H1 (cell line): ENCODE results near the gene DCAF6. TPM values are rescaled to one million over a fixed set of nuclear protein-coding genes. Genes with fewer than 3 reads are reported as not detected.

Experiments used
- CTCF ChIA-PET: fragments of 300-600 bp; sonication (Branson Sonifier 250); formaldehyde crosslinking; loops from one replicate; lab custom pipeline; 2021; ENCODE audit not compliant: partially characterized antibody; lab: Charles Lee
- POLR2A ChIA-PET: fragments of 300-600 bp; sonication (Branson Sonifier 250); formaldehyde crosslinking; loops from one replicate; lab custom pipeline; 2021; ENCODE audit warnings: inconsistent platforms; ENCODE audit not compliant: partially characterized antibody; lab: Charles Lee
- DNase-seq, 2 experiments: peaks; one replicate each; pipeline versions ENCODE4 v3.0.0 to v3.0.0-alpha.2; 2010 to 2022; ENCODE audit warnings: low spot score in 2 of 2, low read depth in 1 of 2, mixed read lengths in 1 of 2
- FAIRE-seq: peaks from 2 replicates; lab custom pipeline; 2011; peaks lifted over from hg19 to GRCh38; lab: Jason Lieb, UNC
- H2AFZ ChIP-seq: 2 replicates; pipeline ENCODE4 v1.8.1; 2012; ENCODE audit warnings: low read length, inconsistent platforms
- H2AK5ac ChIP-seq: 2 replicates; pipeline ENCODE4 v1.6.1; 2013; ENCODE audit warnings: low read depth, low read length
- H2BK120ac ChIP-seq: replicated peaks from 2 replicates; pipeline ENCODE3; 2013; ENCODE audit warnings: low read depth, low read length, inconsistent platforms
- H2BK12ac ChIP-seq: 2 replicates; pipeline ENCODE4 v1.6.1; 2013; ENCODE audit warnings: low read depth, low read length
- H2BK15ac ChIP-seq: 2 replicates; pipeline ENCODE4 v1.6.1; 2013; ENCODE audit warnings: low read length
- H2BK20ac ChIP-seq: 2 replicates; pipeline ENCODE4 v1.6.1; 2013; ENCODE audit warnings: low read length
- H2BK5ac ChIP-seq: 2 replicates; pipeline ENCODE4 v1.6.1; 2013; ENCODE audit warnings: low read depth, low read length
- H3K14ac ChIP-seq: 2 replicates; pipeline ENCODE4 v1.6.1; 2013; ENCODE audit warnings: inconsistent platforms; ENCODE audit not compliant: insufficient read length
- H3K18ac ChIP-seq: 2 replicates; pipeline ENCODE4 v1.6.1; 2013; ENCODE audit warnings: low read length; ENCODE audit errors: extremely low read depth
- H3K23ac ChIP-seq: 2 replicates; pipeline ENCODE4 v1.6.1; 2013; ENCODE audit warnings: inconsistent platforms; ENCODE audit not compliant: insufficient read length
- H3K23me2 ChIP-seq: 2 replicates; pipeline ENCODE4 v1.6.1; 2013; ENCODE audit warnings: low read depth, low read length
- H3K27ac ChIP-seq: 2 replicates; pipeline ENCODE4 v1.6.1; 2011; ENCODE audit warnings: low read depth, low read length, inconsistent platforms
- H3K27me3 ChIP-seq, 4 experiments: replicated peaks in 1 of 4; 1 replicate in 1 of 4; 2 replicates in 3 of 4; pipeline versions ENCODE4 v1.6.1 to v1.8.1; 2011 to 2013; ENCODE audit warnings: low read length in 3 of 4, mild to moderate bottlenecking in 3 of 4, inconsistent platforms in 2 of 4, mixed read lengths in 2 of 4, moderate library complexity in 1 of 4; ENCODE audit not compliant: control insufficient read depth in 3 of 4, insufficient read depth in 3 of 4; ENCODE audit errors: extremely low read depth in 1 of 4
- H3K36me3 ChIP-seq, 4 experiments: 2 replicates each; pipeline versions ENCODE4 v1.6.1 to v1.8.1; 2011 to 2013; ENCODE audit warnings: mild to moderate bottlenecking in 4 of 4, low read length in 3 of 4, moderate library complexity in 2 of 4, control low read depth in 1 of 4, inconsistent platforms in 1 of 4; ENCODE audit not compliant: insufficient read depth in 4 of 4, control insufficient read depth in 2 of 4
- H3K4ac ChIP-seq: replicated peaks from 2 replicates; pipeline ENCODE3; 2013; ENCODE audit warnings: low read length, low read depth, mixed read lengths, inconsistent platforms; ENCODE audit not compliant: insufficient read length
- H3K4me1 ChIP-seq, 4 experiments: replicated peaks in 1 of 4; 1 replicate in 1 of 4; 2 replicates in 3 of 4; pipeline versions ENCODE4 v1.6.1 to v1.8.1; 2011 to 2013; ENCODE audit warnings: low read length in 3 of 4, inconsistent platforms in 2 of 4, mixed read lengths in 1 of 4; ENCODE audit not compliant: insufficient read depth in 4 of 4, control insufficient read depth in 3 of 4
- H3K4me2 ChIP-seq, 2 experiments: 2 replicates each; pipeline versions ENCODE4 v1.6.1 to v1.8.1; 2011 to 2013; ENCODE audit warnings: low read depth in 2 of 2, low read length in 2 of 2, control low read depth in 1 of 2, inconsistent platforms in 1 of 2, mild to moderate bottlenecking in 1 of 2; ENCODE audit not compliant: insufficient read depth in 1 of 2
- H3K4me3 ChIP-seq, 4 experiments: fragments of 200-600, 300-600 bp in 1 of 4; sonication (generic), shearing (Covaris generic), sonication (Bioruptor Twin) in 1 of 4; 2 replicates each; pipeline versions ENCODE4 v1.5.1 to v1.8.1; 2011 to 2016; ENCODE audit warnings: low read length in 4 of 4, low read depth in 3 of 4, control low read depth in 2 of 4, inconsistent platforms in 2 of 4, mild to moderate bottlenecking in 2 of 4, mixed read lengths in 1 of 4, moderate library complexity in 1 of 4; ENCODE audit not compliant: insufficient read depth in 2 of 4; ENCODE audit errors: extremely low read depth in 1 of 4
- H3K56ac ChIP-seq: replicated peaks from 2 replicates; pipeline ENCODE3; 2013; ENCODE audit warnings: low read depth, mild to moderate bottlenecking, mixed read lengths, low read length, inconsistent platforms; ENCODE audit not compliant: insufficient read length
- H3K79me1 ChIP-seq: 2 replicates; pipeline ENCODE4 v1.6.1; 2013; ENCODE audit warnings: low read depth, low read length, control low read depth
- H3K79me2 ChIP-seq, 2 experiments: 2 replicates each; pipeline versions ENCODE4 v1.6.1 to v1.8.1; 2012 to 2013; ENCODE audit warnings: low read length in 2 of 2, mild to moderate bottlenecking in 2 of 2, inconsistent platforms in 1 of 2; ENCODE audit not compliant: insufficient read depth in 2 of 2, control insufficient read depth in 1 of 2
- H3K9ac ChIP-seq, 4 experiments: replicated peaks in 1 of 4; 1 replicate in 1 of 4; 2 replicates in 3 of 4; pipeline versions ENCODE4 v1.6.1 to v1.8.1; 2011 to 2013; ENCODE audit warnings: low read depth in 3 of 4, low read length in 3 of 4, control low read depth in 2 of 4, mild to moderate bottlenecking in 2 of 4, moderate library complexity in 2 of 4, inconsistent platforms in 1 of 4; ENCODE audit errors: extremely low read depth in 1 of 4
- H3K9me3 ChIP-seq, 2 experiments: 2 replicates each; pipeline versions ENCODE4 v1.6.1 to v1.8.1; 2012 to 2013; ENCODE audit warnings: mild to moderate bottlenecking in 2 of 2, moderate library complexity in 2 of 2, control low read depth in 1 of 2, inconsistent platforms in 1 of 2, low read depth in 1 of 2, low read length in 1 of 2, mixed read lengths in 1 of 2; ENCODE audit not compliant: insufficient read depth in 2 of 2
- H4K20me1 ChIP-seq, 2 experiments: replicated peaks in 1 of 2; 2 replicates each; pipeline versions ENCODE3 to v1.8.1; 2011 to 2013; ENCODE audit warnings: inconsistent platforms in 2 of 2, low read length in 2 of 2, mild to moderate bottlenecking in 1 of 2; ENCODE audit not compliant: insufficient read depth in 2 of 2, control insufficient read depth in 1 of 2
- H4K5ac ChIP-seq: 2 replicates; pipeline ENCODE4 v1.6.1; 2013; ENCODE audit warnings: low read length, low read depth, mixed read lengths, inconsistent platforms; ENCODE audit not compliant: insufficient read length
- H4K8ac ChIP-seq: 2 replicates; pipeline ENCODE4 v1.8.0; 2013; ENCODE audit warnings: mild to moderate bottlenecking, moderate library complexity, low read length, inconsistent platforms; ENCODE audit not compliant: insufficient read depth; ENCODE audit errors: extremely low read depth
- H4K91ac ChIP-seq: replicated peaks from 2 replicates; pipeline ENCODE3; 2013; ENCODE audit warnings: low read length, mixed read lengths, inconsistent platforms; ENCODE audit not compliant: insufficient read length
- ATF3 ChIP-seq: IDR thresholded peaks from 2 replicates; pipeline ENCODE4 v1.6.1; 2011; ENCODE audit warnings: low read depth, mild to moderate bottlenecking, low read length; ENCODE audit not compliant: insufficient read depth
- MAFK ChIP-seq: IDR thresholded peaks from 2 replicates; pipeline ENCODE4 v1.6.1; 2012; ENCODE audit warnings: low read depth, mild to moderate bottlenecking, improper control_type of control experiment, low read length
- NRF1 ChIP-seq: IDR thresholded peaks from 2 replicates; pipeline ENCODE4 v1.6.1; 2011; ENCODE audit warnings: mild to moderate bottlenecking, low read depth, low read length, improper control_type of control experiment
- SP4 ChIP-seq: IDR thresholded peaks from 2 replicates; pipeline ENCODE4 v1.6.1; 2012; ENCODE audit warnings: low read length, inconsistent platforms
- WGBS, 2 experiments: shearing (Covaris generic) in 1 of 2; methylation state at CpG; one replicate each; pipeline versions ENCODE4 v1.1.6 to v1.1.7; 2013 to 2015; ENCODE audit warnings: low lambda C conversion rate in 2 of 2, mixed read lengths in 2 of 2, inconsistent platforms in 1 of 2, low coverage in 1 of 2, missing lambda C conversion rate in 1 of 2; ENCODE audit not compliant: insufficient replicate concordance in 2 of 2, insufficient coverage in 1 of 2, insufficient read length in 1 of 2; ENCODE audit errors: extremely low coverage in 1 of 2, missing lambda C conversion rate in 1 of 2; 5-methylcytosine and 5-hydroxymethylcytosine counted together
- polyA plus RNA-seq, 7 experiments: library from polyadenylated mRNA; depleted of rRNA in 3 of 7; stranded (reverse) in 5 of 7; unstranded in 2 of 7; fragments of >200 nt in 5 of 7; fragments of 200-250 nt in 2 of 7; gene quantifications; 1 replicate in 5 of 7; 2 replicates in 1 of 7; 4 replicates in 1 of 7; pipeline versions ENCODE4 v1.2.1 to v1.2.3, GENCODE V29; 2011 to 2013; ENCODE audit warnings: missing spikeins in 2 of 7, mixed read lengths in 2 of 7
- total RNA-seq: library from RNA; stranded (reverse); fragmentation: NEBNext Ultra II Directional; extraction: Animal tissue kit (Norgen Biotek cat#: 25700); gene quantifications from 2 replicates; pipeline ENCODE4 v1.2.1, GENCODE V29; 2021

The DCAF6 gene
- total and polyA plus RNA-seq, 2 of the 8 experiments (the other 6 are each of a cell fraction or from before 2014, with no cell fraction given) = 12.3 to 17.4 TPM

- Histone ChIP-seq H3K23ac (no peak overlapping the region), H3K4ac (no peak overlapping the region), H2AFZ (no peak overlapping the region), H4K20me1 (peaks cover 0 to 2% of the 10 kb centered on the region in 2 experiments), H2BK20ac (no peak overlapping the region), H2BK12ac (no peak overlapping the region), H4K8ac (no peak overlapping the region), H3K18ac (no peak overlapping the region), H3K4me3 (no peak overlapping the region), H2AK5ac (no peak overlapping the region), H3K4me1 (no peaks in the 10 kb centered on the region), H3K27me3 (no peaks in the 10 kb centered on the region), H3K9ac (no peak overlapping the region), H3K14ac (no peak overlapping the region), H3K27ac (no peak overlapping the region), H2BK5ac (no peak overlapping the region), H3K23me2 (no peaks in the 10 kb centered on the region), H2BK120ac (no peak overlapping the region), H4K5ac (no peak overlapping the region), H3K4me2 (no peak overlapping the region), H4K91ac (no peak overlapping the region), H3K79me2 (no peaks in the 10 kb centered on the region), H2BK15ac (no peak overlapping the region), H3K56ac (no peak overlapping the region), H3K36me3 (peaks cover 0 to 29% (median 9%) of the 10 kb centered on the region in 4 experiments; a peak in 3 of 8 replicates), H3K79me1 (no peaks in the 10 kb centered on the region), H3K9me3 (no peaks in the 10 kb centered on the region)
- CTCF ChIA-PET = no interaction called here
- POLR2A ChIA-PET = no interaction called here
- WGBS, 2 experiments = 98% methylated on average over 3 of the region's 3 CpGs; no CpG with 5 or more reads in 1 of the 2 experiments
- no peak for FAIRE-seq
- DNase-seq = no peak
- TF ChIP-seq MAFK = no peak
- TF ChIP-seq ATF3 = no peak
- no peak for TF ChIP-seq SP4
- no peak for TF ChIP-seq NRF1
Observed at GRCh38 chr1:167995038-167995437, 58.6 kb downstream of the DCAF6 start.
